Caki2 (cell line): ENCODE results near the gene OXGR1. TPM values are rescaled to one million over a fixed set of nuclear protein-coding genes. Genes with fewer than 3 reads are reported as not detected.
"Not testable (repeated sequence)": the region's sequence is repeated elsewhere in the genome, so short reads cannot be mapped to it uniquely, and the experiment has no call there.

Experiments used
- DNase-seq: peaks from one replicate; pipeline ENCODE4 v3.0.0-alpha.2; 2015; ENCODE audit warnings: low read depth
- in situ Hi-C: cut with HindIII; loops from 2 replicates; pipeline ENCODE4 v1.10.0; 2016; ENCODE audit warnings: low sequenced_read_pairs, low pct_unique_long_range_greater_than_20kb, mixed read lengths
- total RNA-seq: library from RNA; depleted of rRNA; stranded (reverse); fragments of >200 nt; shearing (Covaris generic); gene quantifications from 2 replicates; pipeline ENCODE4 v1.2.3, GENCODE V29; 2014; ENCODE audit warnings: low replicate concordance; rRNA removed

Gene OXGR1
- not detected in 2 replicates for total RNA-seq

- in situ Hi-C loops: no loop called here
- peak; percentile 53 for DNase-seq
Observed at GRCh38 chr13:96994017-96994857, at the start of gene OXGR1. OXGR1 (minus strand) TSS chr13:96994476; CDS start chr13:96987759, 6,717 bp downstream.

DNA sequence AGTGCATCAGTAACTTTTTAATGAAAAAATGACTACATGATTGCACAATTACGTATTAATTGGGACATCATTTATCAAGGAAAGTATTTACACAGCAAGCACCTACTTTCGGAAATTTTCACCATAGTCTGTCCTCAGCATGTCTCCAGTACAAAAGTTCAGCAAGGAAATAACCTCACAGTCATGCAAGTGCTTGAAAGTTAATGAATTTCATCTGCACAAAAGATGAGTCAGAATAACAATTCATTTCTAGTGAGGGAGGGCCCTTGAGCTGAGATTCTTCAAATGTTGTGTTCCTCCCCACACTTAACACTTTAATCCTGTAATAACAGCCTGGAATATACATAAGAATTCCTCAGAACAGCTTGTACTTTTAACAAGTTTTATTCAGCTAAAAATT lies 49.0 kb upstream of the OXGR1 start:
- in situ Hi-C loops: no loop called here
- no peak for DNase-seq

GRCh38 chr13:97030705-97031452 lies 36.6 kb upstream of the OXGR1 start:
- DNase-seq: peak; percentile 12
- in situ Hi-C loops: no loop called here

DNA sequence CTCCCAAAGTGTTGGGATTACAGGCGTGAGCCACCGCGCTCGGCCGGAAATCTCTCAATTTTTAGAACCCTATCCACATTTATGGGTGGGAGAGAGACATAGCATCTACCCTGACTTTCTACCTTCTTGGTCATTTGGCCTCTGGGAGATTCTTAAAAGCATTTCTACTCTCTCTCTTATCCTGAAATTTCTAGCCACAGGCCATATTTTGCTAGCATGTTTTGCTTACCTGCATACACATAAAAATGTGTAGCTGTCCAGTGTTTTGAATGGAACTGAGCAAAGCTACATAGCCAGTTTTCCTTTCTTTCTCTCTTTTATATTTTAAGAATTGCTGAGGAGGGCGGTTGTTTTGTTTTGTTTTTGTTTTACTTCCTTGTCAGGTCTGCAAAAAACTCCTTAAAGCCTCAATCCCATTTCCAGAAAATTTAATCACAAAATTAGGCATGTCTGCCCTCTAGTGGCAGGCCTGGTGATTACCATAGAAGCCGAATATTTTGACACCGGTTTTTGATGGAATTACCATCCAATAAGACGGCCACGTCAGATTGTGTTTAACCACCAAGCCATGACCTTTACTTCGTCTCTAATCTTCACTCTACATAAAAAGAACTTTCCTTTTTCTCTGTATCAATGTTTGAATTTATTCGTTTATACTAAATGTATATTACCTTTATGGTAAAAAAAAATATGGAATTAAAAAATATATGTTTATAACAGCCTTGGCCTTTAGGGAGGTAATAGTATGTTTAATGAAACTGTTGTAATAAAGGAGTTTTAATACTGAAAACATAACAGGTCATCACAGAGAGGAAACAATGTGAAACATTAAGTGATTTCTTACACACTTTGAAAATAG lies 34.4 kb upstream of the OXGR1 start:
- DNase-seq: peak; percentile 58

GRCh38 chr13:97027162-97027554 lies 32.9 kb upstream of the OXGR1 start:
- no peak for DNase-seq
- in situ Hi-C loops: no loop called here

More for the DNA sequence above, 34.4 kb upstream of the OXGR1 start:
- in situ Hi-C loops: no loop called here

DNA sequence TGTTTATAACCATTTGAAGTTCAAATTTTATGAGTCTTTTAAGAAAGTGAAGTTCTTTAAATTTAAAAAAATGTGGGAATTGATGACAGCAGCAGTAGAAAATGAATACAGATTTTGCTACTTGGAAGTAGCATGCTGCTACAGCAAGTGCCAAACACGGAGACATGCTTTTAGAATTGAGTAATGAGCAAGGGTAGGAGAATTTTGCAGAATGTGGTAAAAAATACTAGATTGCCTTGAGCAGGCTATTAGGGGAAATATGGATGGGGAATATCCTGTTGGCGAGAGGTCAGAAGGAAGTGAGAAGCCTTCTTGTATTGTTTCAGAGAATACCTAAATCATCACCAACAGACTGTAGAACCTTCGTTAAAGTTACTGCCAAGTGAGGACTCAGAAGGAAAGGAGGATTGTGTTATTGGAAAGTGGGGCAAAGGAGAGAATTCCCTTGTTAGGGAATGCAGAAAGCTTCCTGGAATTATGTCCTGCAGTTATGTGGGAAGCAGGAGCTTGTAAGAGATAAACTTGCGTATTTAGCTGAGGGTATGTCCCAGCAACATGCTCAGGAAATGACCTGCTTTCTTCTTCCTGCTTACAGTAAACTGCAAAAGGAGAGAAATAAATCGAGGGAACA lies 32.4 kb upstream of the OXGR1 start:
- no peak for DNase-seq
- in situ Hi-C loops: no loop called here

DNA sequence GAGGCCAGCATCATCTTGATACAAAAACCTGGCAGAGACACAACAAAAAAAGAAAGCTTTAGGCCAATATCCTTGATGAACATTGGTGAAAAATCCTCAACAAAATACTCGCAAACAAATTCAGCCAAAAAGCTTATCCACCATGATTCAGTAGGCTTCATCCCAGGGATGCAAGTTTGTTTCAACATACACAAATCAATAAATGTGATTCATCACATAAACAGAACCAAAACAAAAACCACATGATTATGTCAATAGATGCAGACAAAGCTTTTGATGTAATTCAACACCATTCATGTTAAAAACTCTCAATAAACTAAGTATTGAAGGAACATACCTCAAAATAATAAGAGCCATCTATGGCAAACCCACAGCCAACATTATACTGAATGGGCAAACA lies 29.5 kb upstream of the OXGR1 start:
- DNase-seq, in situ Hi-C loops: not testable (repeated sequence)

DNA sequence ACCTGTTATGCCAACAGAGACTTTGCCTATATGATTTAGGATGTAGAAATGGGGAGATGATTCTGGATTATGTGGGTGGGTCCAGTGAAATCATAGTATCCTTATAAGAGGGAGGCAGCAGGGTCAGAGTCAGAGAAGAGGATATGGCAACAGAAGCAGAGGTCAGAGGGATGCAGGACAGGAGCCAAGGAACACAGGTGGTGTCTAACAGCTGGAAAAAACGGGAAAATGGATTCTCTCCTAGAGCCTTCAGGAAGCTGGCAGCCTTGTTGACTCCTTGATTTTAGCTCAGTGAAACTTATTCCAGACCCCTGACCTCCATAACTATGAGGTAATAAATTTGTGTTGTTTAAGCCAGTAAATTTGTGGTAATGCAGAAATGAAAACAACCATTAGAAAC lies 28.8 kb upstream of the OXGR1 start:
- no peak for DNase-seq
- in situ Hi-C loops: no loop called here

DNA sequence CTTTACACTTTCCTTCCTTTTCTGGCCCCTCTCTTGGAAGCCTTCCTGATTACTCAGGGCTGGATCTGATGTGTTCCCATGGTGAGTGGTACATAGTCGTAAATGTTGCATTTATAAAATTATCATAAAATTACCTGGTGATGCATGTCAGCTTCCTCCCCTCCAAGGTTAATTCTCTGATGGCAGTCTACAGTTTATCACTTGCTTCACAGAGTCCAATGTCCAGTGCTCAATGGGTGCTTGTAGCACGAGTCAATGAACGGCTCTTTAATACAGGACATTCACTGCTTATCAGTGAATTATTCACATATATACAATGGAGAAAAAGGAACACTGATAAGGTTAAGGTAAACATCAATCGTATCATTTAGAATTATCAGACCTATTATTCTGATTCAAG lies 27.0 kb upstream of the OXGR1 start:
- DNase-seq: no peak
- in situ Hi-C loops: no loop called here

DNA sequence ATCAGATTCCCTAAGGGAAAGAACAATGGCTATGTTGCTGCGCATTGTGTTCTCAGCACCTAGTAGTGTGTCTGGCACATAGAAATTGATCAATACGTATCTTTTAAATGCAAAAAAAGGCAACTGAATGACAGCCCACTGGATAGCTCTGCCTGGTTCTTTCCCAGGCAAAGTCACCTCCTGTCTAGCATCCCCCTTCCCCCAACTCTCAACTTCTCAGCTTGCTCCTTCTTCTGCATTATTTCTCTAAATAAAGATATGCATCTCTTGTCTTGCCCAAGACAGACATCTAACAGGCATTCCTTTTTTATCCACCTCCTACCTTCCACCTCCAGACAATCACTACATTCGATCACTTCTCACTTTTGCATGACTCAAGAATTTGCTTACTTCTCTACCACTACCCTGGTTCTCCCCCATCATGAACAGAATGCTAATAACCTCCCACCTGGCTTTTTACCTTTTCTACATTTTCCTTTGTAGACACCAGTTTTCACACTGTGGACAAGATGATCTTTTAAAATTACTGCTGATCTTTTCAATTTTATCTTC lies 26.5 kb upstream of the OXGR1 start:
- in situ Hi-C loops: no loop called here
- DNase-seq: no peak

GRCh38 chr13:97020194-97020593 lies 25.9 kb upstream of the OXGR1 start:
- in situ Hi-C loops: no loop called here
- DNase-seq: no peak

DNA sequence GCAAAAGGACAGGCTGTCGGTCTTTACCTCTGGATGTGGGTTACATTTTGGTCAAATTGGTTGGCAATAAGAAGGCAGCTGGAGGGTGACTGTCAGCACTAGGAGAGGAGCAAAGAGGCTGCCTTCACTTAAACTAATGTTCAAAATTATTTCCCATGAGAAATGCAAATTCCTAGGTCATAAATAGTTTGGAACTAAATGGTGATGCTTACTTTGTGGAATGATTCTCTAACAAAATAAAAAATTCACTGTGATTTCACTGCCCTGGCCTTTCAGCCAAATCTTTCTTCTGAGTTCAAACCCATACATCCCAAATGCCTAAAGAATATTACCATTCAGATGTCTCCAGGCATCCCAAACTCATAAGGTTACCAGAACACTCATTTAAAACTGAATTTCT lies 25.0 kb upstream of the OXGR1 start:
- DNase-seq: no peak
- in situ Hi-C loops: no loop called here

DNA sequence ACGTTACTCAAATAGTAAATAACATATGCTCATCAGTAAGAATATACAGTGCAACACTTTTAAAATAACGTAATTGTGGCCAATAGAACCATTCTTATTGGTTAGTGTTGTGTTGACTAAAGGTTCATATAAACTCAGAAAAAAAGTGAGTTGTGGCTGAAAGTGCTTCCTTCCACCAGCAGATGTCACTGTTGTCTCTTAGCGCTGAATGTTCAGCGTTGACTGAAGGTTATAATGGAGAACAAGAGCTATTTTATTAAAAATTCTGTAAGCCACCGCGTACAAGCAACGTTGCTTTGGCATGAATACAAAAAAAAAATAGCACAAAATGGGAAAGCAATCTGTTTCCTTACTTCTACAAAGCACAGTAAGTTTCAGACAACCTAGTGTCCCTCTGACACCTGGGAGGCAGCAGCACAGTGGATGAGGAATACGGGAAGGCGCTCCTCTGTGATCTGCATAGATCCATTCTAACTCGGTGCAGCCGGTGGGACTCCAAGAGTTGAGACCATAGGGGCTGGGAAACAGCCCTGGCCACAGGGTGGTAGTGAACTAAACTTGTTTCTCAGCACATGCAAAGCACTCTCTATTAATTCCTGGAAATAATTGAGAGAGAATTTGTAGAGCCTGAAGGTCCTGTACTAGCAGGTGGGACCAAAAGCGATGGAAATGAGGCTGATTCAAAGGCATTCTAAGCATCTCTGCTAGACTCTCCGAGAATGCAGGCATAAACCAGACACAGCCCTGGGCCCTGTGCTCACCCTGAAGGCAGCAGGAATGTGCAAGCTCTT lies 23.9 kb upstream of the OXGR1 start:
- peak; percentile 31 for DNase-seq
- in situ Hi-C loops: no loop called here

GRCh38 chr13:97017322-97017721 lies 23.0 kb upstream of the OXGR1 start:
- in situ Hi-C loops: no loop called here
- no peak for DNase-seq

- in situ Hi-C loops: no loop called here
- DNase-seq: no peak
Observed at GRCh38 chr13:97015661-97016350, 21.5 kb upstream of the OXGR1 start.

DNA sequence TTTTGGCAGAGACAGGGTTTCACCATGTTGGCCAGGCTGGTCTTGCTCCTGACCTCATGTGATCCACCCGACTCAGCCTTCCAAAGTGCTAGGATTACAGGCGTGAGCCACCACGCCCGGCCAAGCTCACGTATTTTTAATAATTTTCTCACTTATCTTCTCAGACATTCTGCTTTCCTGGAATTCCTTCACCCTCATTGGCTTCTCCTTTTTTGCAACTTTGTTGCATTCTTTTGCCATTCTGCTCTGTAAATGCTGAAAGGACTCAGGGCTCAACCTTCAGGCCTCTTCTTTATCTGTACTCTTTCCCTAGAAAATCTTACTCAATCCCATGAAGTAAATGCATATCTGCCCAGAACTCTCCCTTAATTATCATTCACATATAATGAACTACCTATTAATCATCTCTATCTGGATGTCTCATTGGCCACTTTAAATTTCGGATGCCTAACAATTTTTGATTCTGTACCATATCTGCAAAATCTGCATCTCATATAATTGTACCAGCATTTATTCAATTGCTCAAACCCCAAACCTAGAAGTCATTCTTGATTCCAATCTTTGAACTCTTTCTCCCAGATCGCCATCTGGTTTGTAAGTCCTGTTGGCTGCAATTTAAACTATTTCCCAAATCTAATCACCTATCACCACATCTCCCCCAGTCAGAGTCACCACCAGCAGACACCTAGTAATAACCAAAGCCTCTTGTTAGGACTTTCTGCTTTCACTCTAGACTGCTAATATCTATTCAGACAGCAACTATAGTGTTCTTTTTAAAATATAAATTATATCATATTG lies 18.2 kb upstream of the OXGR1 start:
- in situ Hi-C loops: no loop called here
- no peak for DNase-seq
